Endothelial cell (in vitro differentiated cells): Measurements from ENCODE around the gene WFS1. TPM values are rescaled to one million over a fixed set of nuclear protein-coding genes. Genes with fewer than 3 reads are reported as not detected.
A peak's percentile ranks its signal among the peaks of the same experiment; 100 is the strongest.

ENCODE experiments used
- DNase-seq: peaks from one replicate; pipeline ENCODE4 v3.0.0; 2021; ENCODE audit warnings: low spot score
- H3K27ac Mint-ChIP-seq: one replicate; pipeline ENCODE4 v1.8.0; 2021; ENCODE audit warnings: mixed read lengths, inconsistent platforms; ENCODE audit not compliant: unreplicated experiment
- H3K27me3 Mint-ChIP-seq: one replicate; pipeline ENCODE4 v1.8.0; 2021; ENCODE audit warnings: mild to moderate bottlenecking, moderate library complexity, mixed read lengths, inconsistent platforms; ENCODE audit not compliant: unreplicated experiment
- H3K36me3 Mint-ChIP-seq: one replicate; pipeline ENCODE4 v1.8.0; 2021; ENCODE audit warnings: mild to moderate bottlenecking, low read depth, mixed read lengths, inconsistent platforms; ENCODE audit not compliant: unreplicated experiment
- H3K4me1 Mint-ChIP-seq: one replicate; pipeline ENCODE4 v1.8.0; 2021; ENCODE audit warnings: mild to moderate bottlenecking, mixed read lengths, inconsistent platforms; ENCODE audit not compliant: unreplicated experiment
- H3K4me3 Mint-ChIP-seq: one replicate; pipeline ENCODE4 v1.8.0; 2021; ENCODE audit warnings: mild to moderate bottlenecking, mixed read lengths, inconsistent platforms; ENCODE audit not compliant: unreplicated experiment
- H3K9me3 Mint-ChIP-seq: one replicate; pipeline ENCODE4 v1.8.0; 2021; ENCODE audit warnings: mixed read lengths, inconsistent platforms; ENCODE audit not compliant: unreplicated experiment
- CTCF ChIP-seq: fragments of 200-600 bp; sonication (generic); IDR thresholded peaks from one replicate; pipeline ENCODE4 v1.5.0; 2021; ENCODE audit warnings: antibody characterized with exemption; ENCODE audit not compliant: unreplicated experiment
- total RNA-seq: library from RNA; stranded (reverse); fragmentation: NEBNext Ultra II Directional; extraction: Animal tissue kit (Norgen Biotek cat#: 25700); gene quantifications from one replicate; pipeline ENCODE4 v1.2.1, GENCODE V29; 2021; ENCODE audit not compliant: unreplicated experiment

The WFS1 gene
- total RNA-seq, 1 donor from 2014 or later: 53.2 TPM

GRCh38 chr4:6290769-6291547 is 21.3 kb downstream of the WFS1 start:
- peak overlapping the region; percentile 69 for H3K4me3 Mint-ChIP-seq
- H3K27ac Mint-ChIP-seq: no peak overlapping the region
- no peak for TF ChIP-seq CTCF
- DNase-seq: no peak
- H3K9me3 Mint-ChIP-seq: no peaks in the 10 kb centered on the region
- H3K4me1 Mint-ChIP-seq: peaks cover 4% of the 10 kb centered on the region
- peaks cover 2% of the 10 kb centered on the region for H3K27me3 Mint-ChIP-seq
- peaks cover 41% of the 10 kb centered on the region for H3K36me3 Mint-ChIP-seq

GRCh38 chr4:6291784-6292297 is 22.2 kb downstream of the WFS1 start:
- H3K27me3 Mint-ChIP-seq: peaks cover 4% of the 10 kb centered on the region

GRCh38 chr4:6292376-6293096 is 22.9 kb downstream of the WFS1 start:
- Mint-ChIP-seq H3K27me3 (peaks cover 4% of the 10 kb centered on the region), H3K4me3 (no peak overlapping the region), H3K4me1 (peaks cover 4% of the 10 kb centered on the region), H3K9me3 (no peaks in the 10 kb centered on the region), H3K27ac (no peak overlapping the region), H3K36me3 (peaks cover 37% of the 10 kb centered on the region)
- TF ChIP-seq CTCF: no peak
- DNase-seq: no peak

More at GRCh38 chr4:6291784-6292297, 22.2 kb downstream of the WFS1 start:
- no peak overlapping the region for H3K27ac Mint-ChIP-seq
- peaks cover 4% of the 10 kb centered on the region for H3K4me1 Mint-ChIP-seq
- no peak for DNase-seq
- H3K4me3 Mint-ChIP-seq: no peak overlapping the region
- no peak for TF ChIP-seq CTCF
- H3K36me3 Mint-ChIP-seq: peaks cover 35% of the 10 kb centered on the region
- H3K9me3 Mint-ChIP-seq: no peaks in the 10 kb centered on the region

GRCh38 chr4:6293097-6293445 is 23.4 kb downstream of the WFS1 start:
- peaks cover 4% of the 10 kb centered on the region for H3K27me3 Mint-ChIP-seq
- TF ChIP-seq CTCF: no peak
- H3K27ac Mint-ChIP-seq: peak overlapping the region; percentile 53
- H3K4me3 Mint-ChIP-seq: peak overlapping the region; percentile 40
- DNase-seq: no peak
- peaks cover 40% of the 10 kb centered on the region for H3K36me3 Mint-ChIP-seq
- H3K4me1 Mint-ChIP-seq: peaks cover 4% of the 10 kb centered on the region
- H3K9me3 Mint-ChIP-seq: no peaks in the 10 kb centered on the region

GRCh38 chr4:6293661-6294060 is 24.0 kb downstream of the WFS1 start:
- Mint-ChIP-seq H3K9me3 (no peaks in the 10 kb centered on the region), H3K4me3 (no peak overlapping the region), H3K27me3 (peaks cover 4% of the 10 kb centered on the region), H3K36me3 (peaks cover 39% of the 10 kb centered on the region), H3K4me1 (peaks cover 4% of the 10 kb centered on the region), H3K27ac (no peak overlapping the region)
- DNase-seq: no peak
- no peak for TF ChIP-seq CTCF
